H1 (cell line): ENCODE data around the gene TRAPPC3. TPM values are rescaled to one million over a fixed set of nuclear protein-coding genes. Genes with fewer than 3 reads are reported as not detected.

Experiments used
- MAX ChIP-seq: IDR thresholded peaks from 2 replicates; pipeline ENCODE4 v1.6.1; 2012; ENCODE audit warnings: inconsistent platforms
- polyA plus RNA-seq, 7 experiments: library from polyadenylated mRNA; depleted of rRNA in 3 of 7; stranded (reverse) in 5 of 7; unstranded in 2 of 7; fragments of >200 nt in 5 of 7; fragments of 200-250 nt in 2 of 7; gene quantifications; 1 replicate in 5 of 7; 2 replicates in 1 of 7; 4 replicates in 1 of 7; pipeline versions ENCODE4 v1.2.1 to v1.2.3, GENCODE V29; 2011 to 2013; ENCODE audit warnings: missing spikeins in 2 of 7, mixed read lengths in 2 of 7
- total RNA-seq: library from RNA; stranded (reverse); fragmentation: NEBNext Ultra II Directional; extraction: Animal tissue kit (Norgen Biotek cat#: 25700); gene quantifications from 2 replicates; pipeline ENCODE4 v1.2.1, GENCODE V29; 2021

Gene TRAPPC3
- total and polyA plus RNA-seq, 2 of the 8 experiments (the other 6 are each of a cell fraction or from before 2014, with no cell fraction given) = 47.8 to 51.0 TPM

- TF ChIP-seq MAX = no peak
Observed at GRCh38 chr1:36150296-36151133, 1.2 kb upstream of the TRAPPC3 start (continued).
